ENCODE results near the gene RMND5B.
"Not testable (repeated sequence)": the region's sequence is repeated elsewhere in the genome, so short reads cannot be mapped to it uniquely, and the experiment has no call there.

RMND5B gene

GRCh38 chr5:178163772-178164735 lies 33.2 kb downstream of the RMND5B start:
- DNase-seq = peak in 51 of 56 donors; percentile 12 to 85 (median 61)

- DNase-seq = no peak
Observed at GRCh38 chr5:178165581-178165980, 34.8 kb downstream of the RMND5B start.

- DNase-seq = no peak
Observed at GRCh38 chr5:178170455-178170854, 39.6 kb downstream of the RMND5B start.

- DNase-seq = no peak
Observed at GRCh38 chr5:178174456-178174855, 43.6 kb downstream of the RMND5B start.

- no peak for DNase-seq
Observed at GRCh38 chr5:178176791-178177190, 46.0 kb downstream of the RMND5B start.

- DNase-seq = no peak
Observed at GRCh38 chr5:178177569-178177968, 46.8 kb downstream of the RMND5B start.

GRCh38 chr5:178180141-178180863 lies 49.5 kb downstream of the RMND5B start:
- no peak for DNase-seq

GRCh38 chr5:178182158-178182876 lies 51.5 kb downstream of the RMND5B start:
- DNase-seq = no peak

GRCh38 chr5:178186427-178186826 lies 55.6 kb downstream of the RMND5B start:
- no peak for DNase-seq

- DNase-seq = peak in 1 of 56 donors; percentile 5
Observed at GRCh38 chr5:178187014-178187413, 56.2 kb downstream of the RMND5B start, which contains the start of gene GMCL2. TSS of gene GMCL2 (minus strand) at chr5:178187371. CDS start at chr5:178187299, 72 bp downstream.

- no peak for DNase-seq
Observed at GRCh38 chr5:178189433-178189832, 58.6 kb downstream of the RMND5B start.

GRCh38 chr5:178191661-178192060 lies 60.8 kb downstream of the RMND5B start:
- no peak for DNase-seq

GRCh38 chr5:178192244-178192643 lies 61.4 kb downstream of the RMND5B start:
- no peak for DNase-seq

- no peak for DNase-seq
Observed at GRCh38 chr5:178192787-178193186, 62.0 kb downstream of the RMND5B start.

- DNase-seq = no peak
Observed at GRCh38 chr5:178193251-178193809, 62.5 kb downstream of the RMND5B start.

- no peak for DNase-seq
Observed at GRCh38 chr5:178194026-178194425, 63.2 kb downstream of the RMND5B start.

- DNase-seq = no peak
Observed at GRCh38 chr5:178196281-178196812, 65.5 kb downstream of the RMND5B start.

- DNase-seq = no peak
Observed at GRCh38 chr5:178196986-178197385, 66.2 kb downstream of the RMND5B start.

- not testable (repeated sequence) for DNase-seq
Observed at GRCh38 chr5:178198151-178198550, 67.3 kb downstream of the RMND5B start.

GRCh38 chr5:178198706-178199105 lies 67.9 kb downstream of the RMND5B start:
- DNase-seq = no peak

Data from amygdala (tissue), 56 donors.